ENCODE data around the gene NBL1. TPM values are rescaled to one million over a fixed set of nuclear protein-coding genes. Genes with fewer than 3 reads are reported as not detected.

NBL1 gene
- total and polyA plus RNA-seq, 3 donors from 2014 or later = 44.3 to 141 (median 73.3) TPM

DNA sequence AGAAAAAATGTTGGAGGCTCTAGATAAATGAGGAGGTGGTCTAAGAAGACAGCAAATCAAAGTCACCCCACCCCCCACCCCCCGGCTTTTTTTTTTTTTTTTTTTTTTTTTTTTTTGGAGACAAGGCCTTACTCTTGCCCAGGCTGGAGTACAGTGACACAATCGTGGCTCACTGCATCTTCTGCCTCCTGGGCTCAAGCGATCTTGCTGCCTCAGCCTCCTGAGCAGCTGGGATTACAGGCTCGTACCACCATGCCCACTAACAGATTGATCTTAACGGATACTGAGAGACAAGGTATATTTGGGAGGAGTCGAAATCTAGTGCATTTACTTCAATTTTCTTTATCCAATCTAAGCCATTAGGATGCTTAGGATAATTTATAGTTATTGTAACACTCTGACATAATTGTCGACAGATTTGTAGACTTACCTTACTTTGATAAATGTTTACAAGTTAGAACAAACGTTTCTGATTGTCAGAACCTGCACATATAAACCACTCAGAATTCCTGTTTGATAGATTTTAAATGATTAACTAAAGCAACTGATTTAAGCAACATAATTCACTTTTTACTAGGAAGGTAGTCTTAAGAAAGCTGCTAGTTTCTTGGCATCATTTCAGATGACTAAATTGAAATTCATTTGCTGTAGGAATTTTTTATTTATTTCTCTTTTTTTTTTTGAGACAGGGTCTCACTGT is 33.7 kb upstream of the NBL1 start:
- Histone ChIP-seq H3K9me3 (no peaks in the 10 kb centered on the region), H3K36me3 (ENCODE audit: low read depth, missing control alignments) (no peaks in the 10 kb centered on the region), H3K27me3 (no peaks in the 10 kb centered on the region), H3K4me1 (peaks cover 8% of the 10 kb centered on the region), H3K27ac (no peak overlapping the region), H3K4me3 (no peak overlapping the region)
- WGBS, 2 donors = 81 to 87% methylated on average over 8 of the region's 8 CpGs
- TF ChIP-seq, protein P1, sequence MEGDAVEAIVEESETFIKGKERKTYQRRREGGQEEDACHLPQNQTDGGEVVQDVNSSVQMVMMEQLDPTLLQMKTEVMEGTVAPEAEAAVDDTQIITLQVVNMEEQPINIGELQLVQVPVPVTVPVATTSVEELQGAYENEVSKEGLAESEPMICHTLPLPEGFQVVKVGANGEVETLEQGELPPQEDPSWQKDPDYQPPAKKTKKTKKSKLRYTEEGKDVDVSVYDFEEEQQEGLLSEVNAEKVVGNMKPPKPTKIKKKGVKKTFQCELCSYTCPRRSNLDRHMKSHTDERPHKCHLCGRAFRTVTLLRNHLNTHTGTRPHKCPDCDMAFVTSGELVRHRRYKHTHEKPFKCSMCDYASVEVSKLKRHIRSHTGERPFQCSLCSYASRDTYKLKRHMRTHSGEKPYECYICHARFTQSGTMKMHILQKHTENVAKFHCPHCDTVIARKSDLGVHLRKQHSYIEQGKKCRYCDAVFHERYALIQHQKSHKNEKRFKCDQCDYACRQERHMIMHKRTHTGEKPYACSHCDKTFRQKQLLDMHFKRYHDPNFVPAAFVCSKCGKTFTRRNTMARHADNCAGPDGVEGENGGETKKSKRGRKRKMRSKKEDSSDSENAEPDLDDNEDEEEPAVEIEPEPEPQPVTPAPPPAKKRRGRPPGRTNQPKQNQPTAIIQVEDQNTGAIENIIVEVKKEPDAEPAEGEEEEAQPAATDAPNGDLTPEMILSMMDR (IDR thresholded peaks at IDR 0.05) = no peak
- no peak for TF ChIP-seq POLR2A (IDR thresholded peaks at IDR 0.05)
- DNase-seq = no peak
- intact Hi-C loops (cut with DNase I; ENCODE audit: low total_unique reads) = no loop called here

DNA sequence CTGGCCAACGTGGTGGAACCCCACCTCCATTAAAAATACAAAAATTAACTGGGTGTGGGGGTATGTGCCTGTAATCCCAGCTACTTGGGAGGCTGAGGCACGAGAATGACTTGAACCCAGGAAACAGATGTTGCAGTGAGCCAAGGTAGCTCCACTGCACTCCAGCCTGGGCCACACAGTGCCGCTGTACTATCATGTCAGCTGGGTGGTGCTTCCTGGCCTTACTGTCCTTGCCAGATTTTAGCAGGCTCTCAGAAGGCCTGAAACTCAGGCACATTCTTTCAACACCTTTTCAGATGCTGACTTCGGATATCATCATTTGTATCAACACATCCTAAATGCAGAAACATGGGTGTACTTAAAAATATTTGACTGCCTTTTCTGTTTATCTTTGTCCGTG is 31.6 kb upstream of the NBL1 start:
- intact Hi-C loops (cut with DNase I; ENCODE audit: low total_unique reads) = no loop called here
- TF ChIP-seq, protein P1 (IDR thresholded peaks at IDR 0.05) = no peak
- TF ChIP-seq POLR2A (IDR thresholded peaks at IDR 0.05) = no peak
- peaks cover 8% of the 10 kb centered on the region for H3K4me1 ChIP-seq
- no peaks in the 10 kb centered on the region for H3K27me3 ChIP-seq
- H3K27ac ChIP-seq = no peak overlapping the region
- H3K9me3 ChIP-seq = no peaks in the 10 kb centered on the region
- 87 to 89% methylated on average over 5 of the region's 5 CpGs for WGBS, 2 donors
- no peak overlapping the region for H3K4me3 ChIP-seq
- no peak for DNase-seq
- no peaks in the 10 kb centered on the region for H3K36me3 ChIP-seq (ENCODE audit: low read depth, missing control alignments)

DNA sequence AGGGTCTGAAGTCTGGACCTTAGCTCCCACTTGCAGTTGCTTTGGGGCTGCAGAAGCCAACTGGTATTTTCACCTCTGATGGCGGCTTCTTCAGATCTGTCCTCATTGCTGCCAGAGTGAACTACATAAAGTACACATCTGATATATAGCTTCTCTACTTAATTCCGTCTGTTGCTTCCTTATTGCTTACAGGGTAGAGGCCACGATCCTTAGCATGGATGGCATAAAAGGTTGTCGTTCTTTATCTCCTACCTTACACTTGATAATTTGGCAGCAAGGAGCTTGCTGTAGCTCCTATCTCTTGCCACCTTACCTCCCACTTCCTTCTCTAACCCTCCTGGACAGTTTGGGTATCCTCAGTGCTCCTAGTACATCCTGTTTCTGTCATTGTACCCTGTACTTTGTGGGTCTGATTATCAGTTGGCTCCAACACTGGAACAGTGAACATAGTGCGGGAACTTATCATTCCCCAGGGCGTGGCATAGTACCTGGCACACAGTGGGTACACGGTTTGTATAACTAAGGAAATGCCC is 30.9 kb upstream of the NBL1 start:
- Histone ChIP-seq H3K36me3 (ENCODE audit: low read depth, missing control alignments) (no peaks in the 10 kb centered on the region), H3K4me1 (peaks cover 2% of the 10 kb centered on the region), H3K27me3 (no peaks in the 10 kb centered on the region), H3K9me3 (no peaks in the 10 kb centered on the region), H3K4me3 (no peak overlapping the region), H3K27ac (no peak overlapping the region)
- intact Hi-C loops (cut with DNase I; ENCODE audit: low total_unique reads) = no loop called here
- TF ChIP-seq, protein P1 (IDR thresholded peaks at IDR 0.05) = no peak
- no peak for TF ChIP-seq POLR2A (IDR thresholded peaks at IDR 0.05)
- DNase-seq = no peak
- WGBS, 2 donors = 66 to 71% methylated on average over 7 of the region's 7 CpGs

DNA sequence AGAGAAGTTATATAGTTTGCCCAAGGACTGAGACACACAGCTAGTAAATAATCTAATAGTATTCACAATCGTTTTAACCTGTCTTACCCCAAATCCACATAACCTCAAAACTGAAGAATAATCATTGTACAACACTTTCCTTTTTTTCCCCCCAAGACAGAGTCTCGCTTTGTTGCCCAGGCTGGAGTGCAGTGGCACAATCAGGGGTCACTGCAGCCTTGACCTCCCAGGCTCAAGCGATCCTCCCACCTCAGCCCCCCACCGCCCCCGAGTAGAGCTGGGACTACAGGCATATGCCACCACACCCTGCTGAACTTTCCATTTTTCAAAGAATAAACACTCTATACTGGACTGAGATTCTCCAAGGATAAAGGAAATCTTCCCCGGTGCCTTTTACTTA is 28.7 kb upstream of the NBL1 start:
- WGBS, 2 donors = 52 to 57% methylated on average over 6 of the region's 6 CpGs
- Histone ChIP-seq H3K9me3 (no peaks in the 10 kb centered on the region), H3K36me3 (ENCODE audit: low read depth, missing control alignments) (no peaks in the 10 kb centered on the region), H3K27me3 (no peaks in the 10 kb centered on the region), H3K4me3 (no peak overlapping the region), H3K4me1 (no peaks in the 10 kb centered on the region), H3K27ac (peak overlapping the region in 1 of 2 donors; percentile 8)
- TF ChIP-seq POLR2A (IDR thresholded peaks at IDR 0.05) = no peak
- TF ChIP-seq, protein P1 (IDR thresholded peaks at IDR 0.05) = no peak
- intact Hi-C loops (cut with DNase I; ENCODE audit: low total_unique reads) = no loop called here
- DNase-seq = no peak

DNA sequence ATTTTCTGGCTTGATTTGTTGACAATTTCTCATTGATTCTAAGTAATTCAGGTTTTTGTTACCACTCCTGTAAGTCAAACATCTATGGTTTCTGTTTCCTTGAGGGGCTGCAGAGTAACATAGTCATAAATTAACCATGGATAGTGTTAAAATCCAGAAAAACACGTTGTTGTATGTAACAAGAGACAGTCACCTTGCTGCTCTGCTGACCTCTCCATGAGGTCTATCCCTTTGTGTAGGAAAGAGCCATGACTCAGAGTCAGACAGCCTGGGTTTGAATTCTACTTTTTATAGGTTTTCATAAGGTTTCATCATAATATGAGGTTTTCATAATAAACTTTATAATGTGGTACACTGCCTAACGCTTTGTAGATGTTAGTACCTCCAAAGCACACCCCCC is 27.6 kb upstream of the NBL1 start:
- intact Hi-C loops (cut with DNase I; ENCODE audit: low total_unique reads) = no loop called here
- 42 to 62% methylated on average over 2 of the region's 2 CpGs for WGBS, 2 donors
- no peak for TF ChIP-seq POLR2A (IDR thresholded peaks at IDR 0.05)

More for the DNA sequence above, 27.6 kb upstream of the NBL1 start:
- Histone ChIP-seq H3K36me3 (ENCODE audit: low read depth, missing control alignments) (no peaks in the 10 kb centered on the region), H3K4me1 (no peaks in the 10 kb centered on the region), H3K9me3 (no peaks in the 10 kb centered on the region), H3K27ac (no peak overlapping the region), H3K27me3 (no peaks in the 10 kb centered on the region), H3K4me3 (no peak overlapping the region)
- DNase-seq = no peak
